ENCODE measurements around the gene CCDC160. TPM values are rescaled to one million over a fixed set of nuclear protein-coding genes. Genes with fewer than 3 reads are reported as not detected.

CCDC160 gene
- total RNA-seq, 1 experiment from 2014 or later: 0.06 TPM

DNA sequence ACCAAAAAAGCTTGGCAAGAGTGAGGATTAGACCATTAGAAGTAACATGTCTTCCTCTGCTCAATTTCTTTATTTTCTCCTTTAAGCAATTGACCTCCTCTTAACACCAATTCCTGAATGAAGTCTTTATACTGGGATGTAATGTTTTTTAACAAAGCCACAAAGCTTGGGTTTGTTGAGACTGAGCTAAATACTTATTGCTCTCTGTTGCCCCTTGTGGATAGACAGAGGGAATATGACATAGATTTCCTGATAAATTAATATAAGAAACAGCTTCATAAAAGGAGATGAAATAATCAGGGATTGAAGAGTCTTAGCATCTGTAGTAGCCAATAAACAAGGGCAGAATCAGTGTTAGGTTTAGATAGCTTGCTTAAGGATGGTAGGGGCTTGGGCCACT is 57.6 kb downstream of the CCDC160 start:
- DNase-seq (ENCODE audit: low read depth): no peak

Other genes with a start within 250 kb of the CCDC160 start
- 16.8 and 29.4 TPM in 2 replicates for gene PHF6, start 136.1 kb downstream of the CCDC160 start, total RNA-seq (2014; rRNA removed; shearing (Covaris generic))
- 17.1 and 18.1 TPM in 2 replicates for gene HPRT1, start 223.0 kb downstream of the CCDC160 start, total RNA-seq (2014; rRNA removed; shearing (Covaris generic))